Right lobe of liver (tissue), 6 donors: ENCODE measurements around the gene TCF25. TPM values are rescaled to one million over a fixed set of nuclear protein-coding genes. Genes with fewer than 3 reads are reported as not detected.

Source experiments
- ATAC-seq, 4 donors: fragments of 200-7000 bp; cut with Tn5 transposase; one replicate each; pipeline ENCODE4 v1.9.1; 2020; ENCODE audit warnings: mild to moderate bottlenecking in 4 of 4, moderate library complexity in 4 of 4
- DNase-seq, 3 donors: peaks; one replicate each; pipeline ENCODE4 v3.0.0-alpha.2; 2020
- H3K27ac ChIP-seq, 3 donors: fragments of 200-600 bp; one replicate each; pipeline ENCODE4 v1.8.0; 2022
- H3K27me3 ChIP-seq, 2 donors: fragments of 200-600 bp; one replicate each; pipeline ENCODE4 v1.8.0; 2022
- H3K36me3 ChIP-seq, 4 donors: fragments of 200-600 bp; sonication (generic) in 1 of 4; one replicate each; pipeline versions ENCODE4 v1.5.1 to v1.8.0; 2017 to 2022; ENCODE audit warnings: control low read depth in 1 of 4
- H3K4me1 ChIP-seq, 4 donors: fragments of 200-600 bp; sonication (generic) in 1 of 4; one replicate each; pipeline versions ENCODE4 v1.5.1 to v1.8.0; 2017 to 2022; ENCODE audit warnings: control low read depth in 1 of 4
- H3K4me3 ChIP-seq, 3 donors: fragments of 200-600 bp; one replicate each; pipeline ENCODE4 v1.8.0; 2022
- H3K9me3 ChIP-seq, 4 donors: fragments of 200-600 bp; sonication (generic) in 1 of 4; one replicate each; pipeline versions ENCODE4 v1.5.1 to v1.8.0; 2017 to 2022; ENCODE audit warnings: control low read depth in 1 of 4
- POLR2A ChIP-seq: fragments of 450-650 bp; IDR thresholded peaks from one replicate; pipeline ENCODE4 v1.6.1; 2017; ENCODE audit warnings: antibody characterized with exemption, mild to moderate bottlenecking
- WGBS: methylation state at CpG from one replicate; pipeline ENCODE4 v1.1.6; 2018; ENCODE audit warnings: low coverage, low lambda C conversion rate; ENCODE audit not compliant: insufficient coverage; ENCODE audit errors: missing lambda C conversion rate; 5-methylcytosine and 5-hydroxymethylcytosine counted together
- intact Hi-C, 2 donors: fragments of 100-400 bp; cut with DNase I; formaldehyde crosslinking; loops; one replicate each; pipeline versions ENCODE4 v1.11.2 to v1.14.1; 2022
- total RNA-seq, 6 experiments: library from RNA; depleted of rRNA in 2 of 6; stranded (reverse); fragments of >200 nt in 2 of 6; fragmentation: NEBNext Ultra II Directional in 3 of 6; extraction: Animal tissue kit (Norgen Biotek cat#: 25700) in 3 of 6; gene quantifications; one replicate each; pipeline versions ENCODE4 v1.1.0 to v1.2.4, GENCODE V29; 2016 to 2023
- TF ChIP-seq, protein P1 (sequence below), 4 donors: fragments of 200-600 bp in 3 of 4; fragments of 450-650 bp in 1 of 4; IDR thresholded peaks; one replicate each; pipeline versions ENCODE4 v1.5.1 to v1.8.0; 2016 to 2022; ENCODE audit warnings: antibody characterized with exemption in 4 of 4, mild to moderate bottlenecking in 2 of 4
- donor health status: DM: no; HTN: yes; CAD: no.
- donor health status: DM: no; HTN: no; CAD: no.
- donor health status: DM: no; HTN: no; CAD: no.
- donor health status: DM: no; HTN: yes; CAD: no.
- donor health status: DM: no; HTN: yes; CAD: no.

The TCF25 gene
- total RNA-seq, 6 experiments from 2014 or later, result 66.6 to 91.6 (median 77.9) TPM

DNA sequence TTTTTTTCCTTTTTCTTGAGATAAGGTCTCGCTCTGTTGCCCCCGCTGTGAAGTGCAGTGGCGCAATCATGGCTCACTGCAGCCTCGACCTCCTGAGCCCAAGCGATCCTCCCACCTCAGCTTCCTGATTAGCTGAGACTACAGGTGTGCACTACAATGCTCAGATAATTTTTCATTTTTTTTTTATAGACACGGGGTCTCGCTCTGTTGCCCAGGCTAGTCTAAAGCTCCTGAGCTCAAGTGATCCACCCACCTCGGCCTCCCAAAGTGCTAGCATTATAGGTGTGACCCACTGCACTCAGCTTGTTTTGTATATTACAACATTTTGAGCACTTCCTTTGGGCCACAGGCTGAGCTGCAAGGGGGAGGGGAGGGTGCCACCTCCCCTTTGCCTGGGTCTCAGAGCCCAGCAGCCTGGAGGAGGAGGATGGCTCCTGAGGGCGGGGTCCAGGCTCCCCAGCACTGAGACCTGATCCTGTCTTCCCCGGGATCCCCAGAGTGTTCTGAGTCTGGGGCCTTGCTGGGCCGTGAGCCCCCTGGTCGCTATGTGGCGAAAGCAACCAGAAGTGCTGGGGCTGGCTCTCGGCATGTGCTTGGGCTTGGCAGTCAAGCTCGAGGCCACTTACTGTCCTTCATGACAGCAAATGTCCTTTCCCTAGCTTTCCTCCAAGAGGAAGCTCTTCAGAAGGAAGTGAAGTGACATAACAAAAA, 83.3 kb downstream of the TCF25 start:
- DNase-seq, result no peak
- Histone ChIP-seq H3K4me3 (no peak overlapping the region), H3K36me3 (peaks cover 0 to 5% (median 1%) of the 10 kb centered on the region in 4 donors), H3K27ac (peak overlapping the region in 1 of 3 donors; percentile 24), H3K27me3 (no peaks in the 10 kb centered on the region), H3K4me1 (no peaks in the 10 kb centered on the region), H3K9me3 (no peaks in the 10 kb centered on the region)
- no peak for TF ChIP-seq POLR2A
- TF ChIP-seq, protein P1, sequence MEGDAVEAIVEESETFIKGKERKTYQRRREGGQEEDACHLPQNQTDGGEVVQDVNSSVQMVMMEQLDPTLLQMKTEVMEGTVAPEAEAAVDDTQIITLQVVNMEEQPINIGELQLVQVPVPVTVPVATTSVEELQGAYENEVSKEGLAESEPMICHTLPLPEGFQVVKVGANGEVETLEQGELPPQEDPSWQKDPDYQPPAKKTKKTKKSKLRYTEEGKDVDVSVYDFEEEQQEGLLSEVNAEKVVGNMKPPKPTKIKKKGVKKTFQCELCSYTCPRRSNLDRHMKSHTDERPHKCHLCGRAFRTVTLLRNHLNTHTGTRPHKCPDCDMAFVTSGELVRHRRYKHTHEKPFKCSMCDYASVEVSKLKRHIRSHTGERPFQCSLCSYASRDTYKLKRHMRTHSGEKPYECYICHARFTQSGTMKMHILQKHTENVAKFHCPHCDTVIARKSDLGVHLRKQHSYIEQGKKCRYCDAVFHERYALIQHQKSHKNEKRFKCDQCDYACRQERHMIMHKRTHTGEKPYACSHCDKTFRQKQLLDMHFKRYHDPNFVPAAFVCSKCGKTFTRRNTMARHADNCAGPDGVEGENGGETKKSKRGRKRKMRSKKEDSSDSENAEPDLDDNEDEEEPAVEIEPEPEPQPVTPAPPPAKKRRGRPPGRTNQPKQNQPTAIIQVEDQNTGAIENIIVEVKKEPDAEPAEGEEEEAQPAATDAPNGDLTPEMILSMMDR (IDR thresholded peaks at IDR 0.05), result no peak
- ATAC-seq, result peak in 3 of 4 donors; percentile 23 to 46 (median 24)
- 83% methylated on average over 14 of the region's 15 CpGs for WGBS
- intact Hi-C loops, result no loop called here

DNA sequence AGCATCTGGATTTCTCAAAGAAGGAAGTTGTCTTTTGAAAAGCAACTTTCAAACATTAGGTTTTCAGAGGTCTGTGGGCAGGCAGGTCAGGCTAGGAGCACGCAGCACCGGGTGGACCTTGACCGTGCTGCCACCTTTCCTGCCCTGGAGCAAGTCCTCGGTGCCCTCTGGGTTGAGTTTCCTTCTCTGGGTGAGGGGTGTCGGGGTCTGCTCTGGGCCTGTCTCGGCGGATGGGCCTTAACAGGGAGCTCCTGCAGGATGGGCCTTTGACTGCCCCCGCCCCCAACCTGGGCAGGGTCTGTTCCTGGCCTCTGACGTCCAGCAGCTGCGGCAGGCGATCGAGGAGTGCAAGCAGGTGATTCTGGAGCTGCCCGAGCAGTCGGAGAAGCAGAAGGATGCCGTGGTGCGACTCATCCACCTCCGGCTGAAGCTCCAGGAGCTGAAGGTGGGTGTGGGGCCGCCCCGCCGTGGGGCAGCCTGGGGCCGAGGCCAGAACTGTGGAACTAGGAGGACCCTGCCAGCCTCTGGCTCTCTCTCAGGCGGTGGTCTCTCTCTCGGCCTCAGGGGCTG, 83.9 kb downstream of the TCF25 start:
- Histone ChIP-seq H3K9me3 (no peaks in the 10 kb centered on the region), H3K27ac (peak overlapping the region in 1 of 3 donors; percentile 24), H3K4me3 (no peak overlapping the region), H3K27me3 (no peaks in the 10 kb centered on the region), H3K4me1 (no peaks in the 10 kb centered on the region), H3K36me3 (peaks cover 0 to 5% (median 1%) of the 10 kb centered on the region in 4 donors)
- intact Hi-C loops, result no loop called here
- TF ChIP-seq POLR2A, result no peak
- TF ChIP-seq, protein P1 (IDR thresholded peaks at IDR 0.05), result no peak
- DNase-seq (no peak), ATAC-seq (peak in 1 of 4 donors; percentile 4)
- WGBS, result 83% methylated on average over 9 of the region's 23 CpGs

DNA sequence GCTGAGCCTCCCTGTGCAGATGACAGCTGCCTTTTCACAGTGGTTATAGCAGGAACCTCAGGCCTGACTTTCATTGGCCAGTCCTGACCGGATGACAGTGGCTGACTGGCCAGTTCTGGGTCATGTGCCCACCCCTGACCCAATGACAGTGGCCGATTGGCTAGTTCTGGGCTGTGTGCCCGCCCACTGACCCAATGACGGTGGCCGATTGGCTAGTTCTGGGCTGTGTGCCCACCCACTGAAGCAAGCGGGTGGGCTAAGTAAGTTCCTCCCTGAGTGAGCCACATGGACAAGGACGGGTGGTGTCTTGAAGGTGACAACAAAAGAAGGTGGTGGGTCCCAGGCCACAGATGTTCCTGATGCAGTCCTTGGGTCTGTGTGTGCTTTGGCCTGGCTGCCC, 84.7 kb downstream of the TCF25 start:
- H3K9me3 ChIP-seq, result no peaks in the 10 kb centered on the region
- H3K27me3 ChIP-seq, result no peaks in the 10 kb centered on the region
- TF ChIP-seq, protein P1 (IDR thresholded peaks at IDR 0.05), result no peak
- no peak for TF ChIP-seq POLR2A
- DNase-seq (no peak), ATAC-seq (peak; percentile 48 to 65 (median 59))
- H3K36me3 ChIP-seq, result peaks cover 0 to 5% (median 1%) of the 10 kb centered on the region in 4 donors
- H3K4me3 ChIP-seq, result no peak overlapping the region
- 100% methylated on average over 2 of the region's 7 CpGs for WGBS
- H3K27ac ChIP-seq, result no peak overlapping the region
- no peaks in the 10 kb centered on the region for H3K4me1 ChIP-seq
- intact Hi-C loops, result no loop called here

DNA sequence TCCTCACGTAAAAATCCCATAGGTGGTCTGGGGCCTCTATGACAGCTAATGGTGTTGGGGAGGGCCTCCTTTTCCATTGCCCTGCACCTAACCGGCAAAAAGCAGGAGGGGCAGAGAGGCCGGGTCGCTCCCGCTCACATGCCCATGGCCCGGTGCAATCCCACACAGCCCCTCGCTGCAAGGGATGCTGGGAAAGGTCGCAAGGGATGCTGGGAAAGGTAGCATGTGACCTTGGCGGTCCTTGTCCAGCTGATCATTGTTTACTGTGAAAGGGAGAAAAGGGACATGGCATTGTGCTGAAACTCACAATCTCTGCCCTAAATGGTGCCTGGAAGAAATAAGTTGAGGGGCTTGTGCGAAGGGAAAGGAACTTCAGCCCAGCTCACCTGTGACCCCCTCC, 85.2 kb downstream of the TCF25 start:
- H3K36me3 ChIP-seq, result peaks cover 0 to 5% (median 1%) of the 10 kb centered on the region in 4 donors
- H3K27me3 ChIP-seq, result no peaks in the 10 kb centered on the region
- DNase-seq (no peak), ATAC-seq (no peak)
- intact Hi-C loops, result no loop called here
- no peaks in the 10 kb centered on the region for H3K9me3 ChIP-seq
- H3K27ac ChIP-seq, result no peak overlapping the region
- TF ChIP-seq, protein P1 (IDR thresholded peaks at IDR 0.05), result no peak
- no peak for TF ChIP-seq POLR2A
- H3K4me1 ChIP-seq, result no peaks in the 10 kb centered on the region
- H3K4me3 ChIP-seq, result no peak overlapping the region
- 99% methylated on average over 9 of the region's 10 CpGs for whole genome bisulfite sequencing
